ENCODE data around the gene PLEKHG4.

GRCh38 chr16:67265834-67266233 lies 13.5 kb upstream of the PLEKHG4 start:
- TF ChIP-seq, protein P1, sequence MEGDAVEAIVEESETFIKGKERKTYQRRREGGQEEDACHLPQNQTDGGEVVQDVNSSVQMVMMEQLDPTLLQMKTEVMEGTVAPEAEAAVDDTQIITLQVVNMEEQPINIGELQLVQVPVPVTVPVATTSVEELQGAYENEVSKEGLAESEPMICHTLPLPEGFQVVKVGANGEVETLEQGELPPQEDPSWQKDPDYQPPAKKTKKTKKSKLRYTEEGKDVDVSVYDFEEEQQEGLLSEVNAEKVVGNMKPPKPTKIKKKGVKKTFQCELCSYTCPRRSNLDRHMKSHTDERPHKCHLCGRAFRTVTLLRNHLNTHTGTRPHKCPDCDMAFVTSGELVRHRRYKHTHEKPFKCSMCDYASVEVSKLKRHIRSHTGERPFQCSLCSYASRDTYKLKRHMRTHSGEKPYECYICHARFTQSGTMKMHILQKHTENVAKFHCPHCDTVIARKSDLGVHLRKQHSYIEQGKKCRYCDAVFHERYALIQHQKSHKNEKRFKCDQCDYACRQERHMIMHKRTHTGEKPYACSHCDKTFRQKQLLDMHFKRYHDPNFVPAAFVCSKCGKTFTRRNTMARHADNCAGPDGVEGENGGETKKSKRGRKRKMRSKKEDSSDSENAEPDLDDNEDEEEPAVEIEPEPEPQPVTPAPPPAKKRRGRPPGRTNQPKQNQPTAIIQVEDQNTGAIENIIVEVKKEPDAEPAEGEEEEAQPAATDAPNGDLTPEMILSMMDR (IDR thresholded peaks at IDR 0.05; ENCODE audit: insufficient read depth, low read length, poor library complexity, severe bottlenecking): no peak
- TF ChIP-seq EZH2phosphoT487 (conservative IDR thresholded peaks at IDR 0.05; ENCODE audit: low read length): no peak
